ENCODE data around the gene ENTPD5. TPM values are rescaled to one million over a fixed set of nuclear protein-coding genes. Genes with fewer than 3 reads are reported as not detected.
"Not testable (repeated sequence)": the region's sequence is repeated elsewhere in the genome, so short reads cannot be mapped to it uniquely, and the experiment has no call there.

ENTPD5 gene
- total and polyA plus RNA-seq, 4 donors: 11.0 to 15.0 (median 13.3) TPM

DNA sequence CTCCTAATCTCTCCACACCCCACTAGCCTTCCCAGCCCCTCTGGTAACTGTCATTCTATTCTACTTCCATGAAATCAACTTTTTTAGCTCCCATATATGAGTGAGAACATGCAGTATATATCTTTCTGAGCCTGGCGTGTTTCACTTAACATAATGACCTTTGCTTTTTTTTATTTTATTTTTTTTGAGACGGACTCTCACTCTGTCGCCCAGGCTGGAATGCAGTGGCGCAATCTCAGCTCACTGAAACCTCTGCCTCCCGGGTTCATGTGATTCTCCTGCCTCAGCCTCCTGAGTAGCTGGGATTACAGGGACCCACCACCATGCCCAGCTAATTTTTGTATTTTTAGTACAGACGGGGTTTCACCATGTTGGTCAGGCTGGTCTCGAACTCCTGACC is 30.4 kb downstream of the ENTPD5 start:
- not testable (repeated sequence) for H3K4me1 ChIP-seq (ENCODE audit: control insufficient read depth, insufficient read depth, low read length); H3K36me3 ChIP-seq (ENCODE audit: control insufficient read depth, insufficient read depth, low read length); DNase-seq (ENCODE audit: low read depth in 4 of 6, low spot score in 6 of 6); H3K9me3 ChIP-seq (ENCODE audit: control insufficient read depth, insufficient read depth, low read length); H3K4me3 ChIP-seq (ENCODE audit: low read depth, low read length); H3K27ac ChIP-seq (ENCODE audit: low read depth, low read length); H3K27me3 ChIP-seq (ENCODE audit: control insufficient read depth, insufficient read depth, low read length)
- 93% methylated on average over 3 of the region's 7 CpGs for WGBS (ENCODE audit: insufficient coverage)

DNA sequence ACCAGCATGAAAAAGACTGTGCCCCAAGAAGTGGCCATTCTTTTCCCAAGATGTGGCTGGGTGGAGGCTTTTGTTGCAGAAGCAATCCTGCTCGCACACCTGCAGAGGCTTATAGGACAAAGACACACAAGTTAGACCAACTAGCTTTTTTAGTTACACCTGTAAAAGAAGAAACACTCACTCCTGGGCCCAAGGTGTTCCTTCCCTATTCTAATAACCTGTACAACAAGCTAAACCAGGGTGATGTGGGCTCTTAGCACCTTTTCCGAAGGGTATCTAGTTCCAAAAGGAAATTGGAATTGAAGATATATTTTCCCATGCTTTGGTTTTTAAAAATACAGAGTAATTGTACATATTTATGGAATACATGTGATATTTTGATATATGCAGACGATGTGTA is 31.0 kb downstream of the ENTPD5 start:
- no peak for DNase-seq (ENCODE audit: low read depth in 4 of 6, low spot score in 6 of 6)
- Histone ChIP-seq H3K4me3 (ENCODE audit: low read depth, low read length) (no peak overlapping the region), H3K4me1 (ENCODE audit: control insufficient read depth, insufficient read depth, low read length) (no peaks in the 10 kb centered on the region), H3K27me3 (ENCODE audit: control insufficient read depth, insufficient read depth, low read length) (no peaks in the 10 kb centered on the region), H3K27ac (ENCODE audit: low read depth, low read length) (no peak overlapping the region), H3K36me3 (ENCODE audit: control insufficient read depth, insufficient read depth, low read length) (no peaks in the 10 kb centered on the region), H3K9me3 (ENCODE audit: control insufficient read depth, insufficient read depth, low read length) (no peaks in the 10 kb centered on the region)
- WGBS (ENCODE audit: insufficient coverage): no CpG with 5 or more reads among the region's 3 CpGs

DNA sequence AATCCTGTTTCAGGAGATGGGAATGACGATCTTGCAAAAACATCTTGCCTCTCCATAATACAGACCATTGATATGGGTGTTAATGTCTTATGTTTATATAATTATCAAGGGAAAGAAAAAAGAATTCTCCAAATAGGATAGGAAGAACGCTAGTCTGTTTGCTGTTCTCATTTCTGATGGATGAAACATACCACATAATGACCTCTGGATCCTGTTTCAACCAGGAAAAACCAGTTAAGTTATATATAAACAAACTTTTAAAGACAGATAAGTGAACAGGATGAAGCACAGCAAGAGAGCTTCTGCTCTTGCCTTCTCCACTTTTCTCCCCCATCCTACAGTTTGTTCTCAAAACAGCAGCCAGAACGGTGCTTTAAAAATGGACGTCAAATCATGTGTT is 41.2 kb downstream of the ENTPD5 start:
- Histone ChIP-seq H3K27ac (ENCODE audit: low read depth, low read length) (no peak overlapping the region), H3K27me3 (ENCODE audit: control insufficient read depth, insufficient read depth, low read length) (no peaks in the 10 kb centered on the region), H3K9me3 (ENCODE audit: control insufficient read depth, insufficient read depth, low read length) (no peaks in the 10 kb centered on the region), H3K4me1 (ENCODE audit: control insufficient read depth, insufficient read depth, low read length) (no peaks in the 10 kb centered on the region), H3K36me3 (ENCODE audit: control insufficient read depth, insufficient read depth, low read length) (peaks cover 6% of the 10 kb centered on the region), H3K4me3 (ENCODE audit: low read depth, low read length) (no peak overlapping the region)
- 76% methylated on average over 2 of the region's 4 CpGs for whole genome bisulfite sequencing (ENCODE audit: insufficient coverage)
- no peak for DNase-seq (ENCODE audit: low read depth in 4 of 6, low spot score in 6 of 6)

DNA sequence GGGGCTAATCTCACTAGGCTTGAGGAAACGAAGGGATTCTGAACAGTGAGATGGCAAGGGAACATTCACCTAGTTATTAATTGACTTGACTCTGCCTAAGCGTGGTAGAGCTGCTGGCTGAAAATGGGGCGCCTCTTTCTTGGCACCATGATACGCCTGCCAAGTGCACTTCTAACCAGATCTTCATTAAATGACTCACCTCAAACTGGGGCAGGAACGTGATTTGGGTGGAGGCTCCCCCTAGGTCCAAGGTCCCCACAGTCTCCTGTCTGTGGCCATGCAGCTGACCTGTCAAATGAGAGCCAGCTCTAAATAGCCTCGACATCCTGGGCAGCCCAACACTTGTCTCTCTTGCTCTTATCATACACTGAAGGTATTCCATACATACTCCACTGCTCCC is 43.0 kb downstream of the ENTPD5 start:
- Histone ChIP-seq H3K9me3 (ENCODE audit: control insufficient read depth, insufficient read depth, low read length) (no peaks in the 10 kb centered on the region), H3K36me3 (ENCODE audit: control insufficient read depth, insufficient read depth, low read length) (peaks cover 8% of the 10 kb centered on the region), H3K4me3 (ENCODE audit: low read depth, low read length) (no peak overlapping the region), H3K27ac (ENCODE audit: low read depth, low read length) (no peak overlapping the region), H3K4me1 (ENCODE audit: control insufficient read depth, insufficient read depth, low read length) (no peaks in the 10 kb centered on the region), H3K27me3 (ENCODE audit: control insufficient read depth, insufficient read depth, low read length) (no peaks in the 10 kb centered on the region)
- 86% methylated on average over 5 of the region's 6 CpGs for WGBS (ENCODE audit: insufficient coverage)
- no peak for DNase-seq (ENCODE audit: low read depth in 4 of 6, low spot score in 6 of 6)

DNA sequence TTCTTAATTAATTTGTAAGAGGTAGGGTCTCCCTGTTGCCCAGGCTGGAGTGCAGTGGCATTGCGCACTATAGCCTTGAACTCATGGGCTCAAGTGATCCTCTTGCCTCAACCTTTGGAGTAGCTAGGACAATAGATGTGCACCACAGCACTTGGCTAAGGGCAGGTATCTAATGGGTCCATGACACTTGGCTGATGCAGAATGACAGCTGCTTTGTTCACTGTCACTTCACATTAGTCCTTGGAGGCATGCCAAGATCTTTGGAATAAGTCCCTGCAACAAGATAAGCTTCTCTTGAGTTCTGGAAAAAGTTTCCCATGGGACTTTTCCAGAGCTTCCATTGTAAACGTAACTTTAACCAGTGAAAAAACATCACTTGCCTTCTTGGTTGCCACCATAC is 45.6 kb downstream of the ENTPD5 start:
- no peak overlapping the region for H3K4me3 ChIP-seq (ENCODE audit: low read depth, low read length)
- 100% methylated on average over 1 of the region's 2 CpGs for WGBS (ENCODE audit: insufficient coverage)
- peak in 1 of 6 donors; percentile 26 for DNase-seq (ENCODE audit: low read depth in 4 of 6, low spot score in 6 of 6)

DNA sequence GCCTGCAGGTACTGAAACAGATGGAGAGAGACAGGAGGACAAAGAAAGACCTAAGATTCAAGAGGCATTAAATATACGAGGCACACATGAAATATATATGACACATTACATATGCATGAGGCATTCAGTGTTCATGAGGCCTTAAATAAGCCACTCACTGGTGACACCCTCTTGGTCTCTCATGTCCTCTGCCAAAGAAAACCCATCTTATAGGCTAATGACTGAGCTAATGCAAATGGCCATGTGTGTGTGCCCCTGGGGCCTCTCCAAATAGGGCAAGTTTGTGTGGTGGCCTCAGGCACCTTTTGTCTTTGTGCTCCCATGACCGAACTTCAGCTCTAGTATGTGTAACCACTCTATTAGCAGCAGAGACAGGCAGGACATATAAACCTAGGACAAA is 50.2 kb downstream of the ENTPD5 start:
- no peak overlapping the region for H3K27ac ChIP-seq (ENCODE audit: low read depth, low read length)
- no peak for DNase-seq (ENCODE audit: low read depth in 4 of 6, low spot score in 6 of 6)
- H3K27me3 ChIP-seq (ENCODE audit: control insufficient read depth, insufficient read depth, low read length): no peaks in the 10 kb centered on the region
- H3K4me3 ChIP-seq (ENCODE audit: low read depth, low read length): no peak overlapping the region
- H3K36me3 ChIP-seq (ENCODE audit: control insufficient read depth, insufficient read depth, low read length): peaks cover 7% of the 10 kb centered on the region
- WGBS (ENCODE audit: insufficient coverage): 52% methylated on average over 2 of the region's 2 CpGs
- no peaks in the 10 kb centered on the region for H3K4me1 ChIP-seq (ENCODE audit: control insufficient read depth, insufficient read depth, low read length)
- no peaks in the 10 kb centered on the region for H3K9me3 ChIP-seq (ENCODE audit: control insufficient read depth, insufficient read depth, low read length)

More for the DNA sequence above, 45.6 kb downstream of the ENTPD5 start:
- H3K36me3 ChIP-seq (ENCODE audit: control insufficient read depth, insufficient read depth, low read length): peaks cover 12% of the 10 kb centered on the region
- H3K9me3 ChIP-seq (ENCODE audit: control insufficient read depth, insufficient read depth, low read length): no peaks in the 10 kb centered on the region
- H3K4me1 ChIP-seq (ENCODE audit: control insufficient read depth, insufficient read depth, low read length): no peaks in the 10 kb centered on the region
- no peaks in the 10 kb centered on the region for H3K27me3 ChIP-seq (ENCODE audit: control insufficient read depth, insufficient read depth, low read length)
- H3K27ac ChIP-seq (ENCODE audit: low read depth, low read length): no peak overlapping the region

DNA sequence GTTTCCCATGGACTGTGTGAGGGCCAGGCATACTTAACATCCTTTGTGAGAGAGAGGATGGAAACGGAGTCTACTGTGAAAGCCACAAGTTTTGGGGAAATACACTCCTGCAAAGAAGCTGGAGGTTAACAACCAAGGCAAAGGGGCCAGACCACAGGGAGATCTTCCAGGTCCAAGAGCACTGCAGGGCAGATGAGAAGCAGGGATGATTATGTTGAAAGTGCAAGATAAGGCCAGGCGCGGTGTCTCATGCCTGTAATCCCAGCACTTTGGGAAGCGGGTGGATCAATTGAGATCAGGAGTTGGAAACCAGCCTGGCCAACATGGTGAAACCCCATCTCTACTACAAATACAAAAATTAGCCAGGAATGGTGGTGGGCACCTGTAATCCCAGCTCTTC is 53.9 kb downstream of the ENTPD5 start:
- Histone ChIP-seq H3K9me3 (ENCODE audit: control insufficient read depth, insufficient read depth, low read length) (no peaks in the 10 kb centered on the region), H3K4me1 (ENCODE audit: control insufficient read depth, insufficient read depth, low read length) (no peaks in the 10 kb centered on the region), H3K4me3 (ENCODE audit: low read depth, low read length) (no peak overlapping the region), H3K36me3 (ENCODE audit: control insufficient read depth, insufficient read depth, low read length) (peaks cover 18% of the 10 kb centered on the region), H3K27me3 (ENCODE audit: control insufficient read depth, insufficient read depth, low read length) (no peaks in the 10 kb centered on the region), H3K27ac (ENCODE audit: low read depth, low read length) (no peak overlapping the region)
- no peak for DNase-seq (ENCODE audit: low read depth in 4 of 6, low spot score in 6 of 6)
- WGBS (ENCODE audit: insufficient coverage): 86% methylated on average over 1 of the region's 4 CpGs

DNA sequence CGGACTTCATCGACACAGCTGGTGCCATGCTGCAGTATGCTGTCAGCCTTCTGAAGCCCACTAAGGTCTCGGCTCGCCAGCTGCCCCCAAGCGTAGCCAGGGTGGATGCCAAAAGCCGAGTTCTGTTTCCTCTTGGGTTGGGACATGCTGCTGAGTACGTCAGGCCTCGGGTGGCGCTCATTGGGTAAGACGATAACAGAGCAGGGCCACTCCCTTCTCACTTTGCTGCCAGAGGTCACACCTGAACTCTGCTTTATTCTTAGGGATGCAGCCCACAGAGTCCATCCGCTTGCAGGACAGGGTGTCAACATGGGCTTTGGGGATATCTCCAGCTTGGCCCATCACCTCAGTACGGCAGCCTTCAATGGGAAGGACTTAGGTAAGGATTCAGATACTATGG is 57.9 kb downstream of the ENTPD5 start:
- Histone ChIP-seq H3K4me1 (ENCODE audit: control insufficient read depth, insufficient read depth, low read length) (no peaks in the 10 kb centered on the region), H3K4me3 (ENCODE audit: low read depth, low read length) (no peak overlapping the region), H3K36me3 (ENCODE audit: control insufficient read depth, insufficient read depth, low read length) (peaks cover 43% of the 10 kb centered on the region), H3K9me3 (ENCODE audit: control insufficient read depth, insufficient read depth, low read length) (no peaks in the 10 kb centered on the region), H3K27me3 (ENCODE audit: control insufficient read depth, insufficient read depth, low read length) (no peaks in the 10 kb centered on the region), H3K27ac (ENCODE audit: low read depth, low read length) (no peak overlapping the region)
- no peak for DNase-seq (ENCODE audit: low read depth in 4 of 6, low spot score in 6 of 6)
- 95% methylated on average over 12 of the region's 12 CpGs for WGBS (ENCODE audit: insufficient coverage)

DNA sequence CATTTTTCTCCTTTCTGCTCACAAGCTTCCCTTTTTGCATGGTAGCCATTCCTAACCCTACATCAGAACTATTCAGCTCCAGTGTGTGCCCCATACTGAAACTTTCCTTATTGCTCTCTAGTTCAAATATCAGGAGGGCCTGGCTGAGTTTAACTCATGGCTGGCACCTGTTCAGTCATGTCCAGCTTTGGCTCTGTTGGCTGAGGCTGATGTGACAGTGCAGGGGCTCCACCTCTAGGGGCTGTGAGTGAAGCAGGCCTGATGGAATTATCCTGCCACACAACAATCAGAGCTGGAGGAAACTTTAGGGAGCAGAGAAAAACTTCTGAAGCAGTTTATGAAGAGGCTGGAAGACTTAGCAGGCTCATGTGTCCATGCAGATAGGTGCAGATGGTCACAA is 60.5 kb downstream of the ENTPD5 start:
- H3K4me1 ChIP-seq (ENCODE audit: control insufficient read depth, insufficient read depth, low read length): no peaks in the 10 kb centered on the region
- no peaks in the 10 kb centered on the region for H3K9me3 ChIP-seq (ENCODE audit: control insufficient read depth, insufficient read depth, low read length)
- peaks cover 61% of the 10 kb centered on the region for H3K36me3 ChIP-seq (ENCODE audit: control insufficient read depth, insufficient read depth, low read length)
- DNase-seq (ENCODE audit: low read depth in 4 of 6, low spot score in 6 of 6): no peak
- H3K4me3 ChIP-seq (ENCODE audit: low read depth, low read length): no peak overlapping the region
- no peak overlapping the region for H3K27ac ChIP-seq (ENCODE audit: low read depth, low read length)
- H3K27me3 ChIP-seq (ENCODE audit: control insufficient read depth, insufficient read depth, low read length): no peaks in the 10 kb centered on the region

DNA sequence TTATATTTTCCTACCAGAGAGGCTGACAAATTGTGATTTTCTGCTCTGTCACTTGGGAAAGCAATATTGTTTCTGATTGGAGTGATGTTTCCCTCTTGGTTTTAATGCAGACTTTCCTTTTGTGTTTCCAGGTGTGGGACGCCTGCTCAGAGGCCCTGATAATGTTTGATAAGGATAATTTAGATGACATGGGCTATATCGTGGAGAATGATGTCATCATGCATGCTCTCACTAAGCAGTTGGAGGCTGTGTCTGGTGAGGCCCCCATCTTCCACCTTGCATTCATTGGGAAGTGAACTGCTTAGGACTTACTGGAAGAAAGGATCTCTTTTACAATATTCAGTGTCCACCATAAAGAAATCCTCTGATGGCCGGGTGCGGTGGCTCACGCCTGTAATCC is 63.4 kb downstream of the ENTPD5 start:
- 92% methylated on average over 2 of the region's 5 CpGs for WGBS (ENCODE audit: insufficient coverage)
- H3K36me3 ChIP-seq (ENCODE audit: control insufficient read depth, insufficient read depth, low read length): peaks cover 54% of the 10 kb centered on the region

More for the DNA sequence above, 63.4 kb downstream of the ENTPD5 start:
- H3K4me1 ChIP-seq (ENCODE audit: control insufficient read depth, insufficient read depth, low read length): peaks cover 6% of the 10 kb centered on the region
- no peaks in the 10 kb centered on the region for H3K27me3 ChIP-seq (ENCODE audit: control insufficient read depth, insufficient read depth, low read length)
- H3K27ac ChIP-seq (ENCODE audit: low read depth, low read length): no peak overlapping the region
- no peaks in the 10 kb centered on the region for H3K9me3 ChIP-seq (ENCODE audit: control insufficient read depth, insufficient read depth, low read length)
- H3K4me3 ChIP-seq (ENCODE audit: low read depth, low read length): no peak overlapping the region
- DNase-seq (ENCODE audit: low read depth in 4 of 6, low spot score in 6 of 6): no peak

Measured in spinal cord (tissue), 10 donors.